Measurements from ENCODE around the gene CARD10. TPM values are rescaled to one million over a fixed set of nuclear protein-coding genes. Genes with fewer than 3 reads are reported as not detected.

Gene CARD10
- total RNA-seq, 1 experiment from 2014 or later: 26.5 TPM

- Histone ChIP-seq H3K36me3 (ENCODE audit: control insufficient read depth, insufficient read depth, low read length) (no peaks in the 10 kb centered on the region), H3K27me3 (replicated peaks; ENCODE audit: control insufficient read depth, insufficient read depth, low read length) (no peaks in the 10 kb centered on the region), H3K4me3 (ENCODE audit: low read depth, low read length) (no peak overlapping the region), H3K4me1 (peaks cover 12% of the 10 kb centered on the region), H3K9me3 (no peaks in the 10 kb centered on the region)
- DNase-seq: peak; percentile 92 to 94
- ChIA-PET CTCF (interaction anchor here (0.6 to 5.5 kb wide), 8 partner anchors 23 to 104 kb away, joined by 3 to 48 read pairs (median 4); no protein-coding TSS in a partner anchor), POLR2A (interaction anchor here (0.7 kb wide), 2 partner anchors 30 to 53 kb away, joined by 3 to 7 read pairs; no protein-coding TSS in a partner anchor)
- Mint-ChIP-seq H3K27me3 (ENCODE audit: insufficient read depth, unreplicated experiment) (no peaks in the 10 kb centered on the region), H3K27ac (ENCODE audit: unreplicated experiment) (peak overlapping the region; percentile 66), H3K9me3 (ENCODE audit: unreplicated experiment) (no peaks in the 10 kb centered on the region), H3K4me3 (ENCODE audit: unreplicated experiment) (peak overlapping the region; percentile 50), H3K36me3 (ENCODE audit: insufficient read depth, unreplicated experiment) (no peaks in the 10 kb centered on the region), H3K4me1 (ENCODE audit: low read depth, unreplicated experiment) (peaks cover 18% of the 10 kb centered on the region)
- peak; percentile 93 to 96 for TF ChIP-seq CTCF (IDR thresholded peaks at IDR 0.05; ENCODE audit: insufficient read depth in 1 of 2, low read depth in 1 of 2, low read length in 1 of 2, severe bottlenecking in 1 of 2, unreplicated experiment in 1 of 2)
- intact Hi-C loops (cut with micrococcal nuclease; ENCODE audit: unreplicated experiment): loop anchor here (1.0 to 5.0 kb wide), 4 partner anchors 29 to 144 kb away; partner anchors contain the start of gene GGA1
- BruUV-seq (replicated peaks): no TSS peak
Observed at GRCh38 chr22:37538590-37539357, 19.6 kb upstream of the CARD10 start.

GRCh38 chr22:37535159-37535558, 15.9 kb upstream of the CARD10 start:
- H3K4me3 Mint-ChIP-seq (ENCODE audit: unreplicated experiment): no peak overlapping the region
- H3K4me1 Mint-ChIP-seq (ENCODE audit: low read depth, unreplicated experiment): peaks cover 8% of the 10 kb centered on the region
- H3K36me3 ChIP-seq (ENCODE audit: control insufficient read depth, insufficient read depth, low read length): no peaks in the 10 kb centered on the region
- H3K9me3 ChIP-seq: no peaks in the 10 kb centered on the region
- H3K27me3 Mint-ChIP-seq (ENCODE audit: insufficient read depth, unreplicated experiment): no peaks in the 10 kb centered on the region
- ChIA-PET CTCF (no interaction called here), POLR2A (no interaction called here)
- BruUV-seq (replicated peaks): no TSS peak
- no peak overlapping the region for H3K27ac Mint-ChIP-seq (ENCODE audit: unreplicated experiment)
- no peaks in the 10 kb centered on the region for H3K27me3 ChIP-seq (replicated peaks; ENCODE audit: control insufficient read depth, insufficient read depth, low read length)
- H3K9me3 Mint-ChIP-seq (ENCODE audit: unreplicated experiment): no peaks in the 10 kb centered on the region
- H3K4me3 ChIP-seq (ENCODE audit: low read depth, low read length): no peak overlapping the region
- DNase-seq: no peak
- intact Hi-C loops (cut with micrococcal nuclease; ENCODE audit: unreplicated experiment): loop anchor here (5.0 kb wide), 2 partner anchors 72 to 147 kb away; partner anchors contain the start of gene GGA1
- no peaks in the 10 kb centered on the region for H3K36me3 Mint-ChIP-seq (ENCODE audit: insufficient read depth, unreplicated experiment)
- peaks cover 6% of the 10 kb centered on the region for H3K4me1 ChIP-seq
- no peak for TF ChIP-seq CTCF (IDR thresholded peaks at IDR 0.05; ENCODE audit: insufficient read depth in 1 of 2, low read depth in 1 of 2, low read length in 1 of 2, severe bottlenecking in 1 of 2, unreplicated experiment in 1 of 2)

- Histone ChIP-seq H3K9me3 (no peaks in the 10 kb centered on the region), H3K4me3 (ENCODE audit: low read depth, low read length) (no peak overlapping the region), H3K36me3 (ENCODE audit: control insufficient read depth, insufficient read depth, low read length) (no peaks in the 10 kb centered on the region), H3K27me3 (replicated peaks; ENCODE audit: control insufficient read depth, insufficient read depth, low read length) (no peaks in the 10 kb centered on the region), H3K4me1 (peaks cover 6% of the 10 kb centered on the region)
- no peak for DNase-seq
- Mint-ChIP-seq H3K9me3 (ENCODE audit: unreplicated experiment) (no peaks in the 10 kb centered on the region), H3K27ac (ENCODE audit: unreplicated experiment) (no peak overlapping the region), H3K4me3 (ENCODE audit: unreplicated experiment) (no peak overlapping the region), H3K27me3 (ENCODE audit: insufficient read depth, unreplicated experiment) (no peaks in the 10 kb centered on the region), H3K36me3 (ENCODE audit: insufficient read depth, unreplicated experiment) (no peaks in the 10 kb centered on the region), H3K4me1 (ENCODE audit: low read depth, unreplicated experiment) (peaks cover 7% of the 10 kb centered on the region)
- intact Hi-C loops (cut with micrococcal nuclease; ENCODE audit: unreplicated experiment): no loop called here
- no TSS peak for BruUV-seq (replicated peaks)
- CTCF ChIA-PET: no interaction called here
- TF ChIP-seq CTCF (IDR thresholded peaks at IDR 0.05; ENCODE audit: insufficient read depth in 1 of 2, low read depth in 1 of 2, low read length in 1 of 2, severe bottlenecking in 1 of 2, unreplicated experiment in 1 of 2): no peak
- POLR2A ChIA-PET: no interaction called here
Observed at GRCh38 chr22:37534445-37534844, 15.2 kb upstream of the CARD10 start.
